SK-N-MC (cell line): ENCODE measurements around the gene CDK4.

ENCODE experiments used
- DNase-seq: peaks from one replicate; pipeline ENCODE4 v3.0.0-alpha.2; 2011; ENCODE audit warnings: low read depth, low spot score
- H3K27ac ChIP-seq: fragments of 200-600 bp; sonication (generic); 2 replicates; pipeline ENCODE4 v1.5.1; 2016; ENCODE audit warnings: mixed run types
- H3K36me3 ChIP-seq: fragments of 200-600 bp; sonication (generic); 2 replicates; pipeline ENCODE4 v1.6.1; 2017; ENCODE audit warnings: antibody characterized with exemption, low read length, mixed read lengths; ENCODE audit not compliant: insufficient read depth
- H3K4me3 ChIP-seq: fragments of 200-600 bp; sonication (generic); 2 replicates; pipeline ENCODE4 v1.5.1; 2016
- H3K9ac ChIP-seq: fragments of 200-600 bp; sonication (generic); 2 replicates; pipeline ENCODE4 v1.8.0; 2017; ENCODE audit warnings: mixed run types, mixed read lengths; ENCODE audit not compliant: insufficient read length
- H3K9me3 ChIP-seq: fragments of 200-600 bp; sonication (generic); 2 replicates; pipeline ENCODE4 v1.6.1; 2017; ENCODE audit warnings: low read depth, mild to moderate bottlenecking, antibody characterized with exemption, low read length, moderate library complexity, mixed read lengths
- EZH2 ChIP-seq: fragments of 200-600 bp; sonication (generic); IDR thresholded peaks from one replicate; pipeline ENCODE4 v1.6.1; 2017; ENCODE audit warnings: antibody characterized with exemption
- FOXP2 ChIP-seq: optimal IDR thresholded peaks from 2 replicates; pipeline ENCODE3; 2011; ENCODE audit warnings: mild to moderate bottlenecking, moderate library complexity; ENCODE audit not compliant: insufficient read depth; ENCODE audit errors: extremely low read length, control extremely low read depth
- POLR2AphosphoS5 ChIP-seq: IDR thresholded peaks from 2 replicates; pipeline ENCODE4 v1.6.1; 2012; ENCODE audit warnings: mild to moderate bottlenecking, low read depth, low read length, borderline replicate concordance

Gene CDK4

GRCh38 chr12:57700317-57700716, 51.8 kb downstream of the CDK4 start:
- DNase-seq, result no peak

GRCh38 chr12:57698414-57698813, 53.7 kb downstream of the CDK4 start:
- Histone ChIP-seq H3K9me3 (no peaks in the 10 kb centered on the region), H3K9ac (no peak overlapping the region), H3K36me3 (peaks cover 12% of the 10 kb centered on the region), H3K27ac (no peak overlapping the region), H3K4me3 (no peak overlapping the region)
- TF ChIP-seq POLR2AphosphoS5 (no peak), EZH2 (no peak), FOXP2 (no peak)
- DNase-seq, result no peak

More at GRCh38 chr12:57700317-57700716, 51.8 kb downstream of the CDK4 start:
- peaks cover 20% of the 10 kb centered on the region for H3K36me3 ChIP-seq
- H3K4me3 ChIP-seq, result no peak overlapping the region
- no peaks in the 10 kb centered on the region for H3K9me3 ChIP-seq
- no peak overlapping the region for H3K9ac ChIP-seq
- no peak overlapping the region for H3K27ac ChIP-seq
- TF ChIP-seq EZH2, result no peak
- TF ChIP-seq FOXP2, result no peak
- no peak for TF ChIP-seq POLR2AphosphoS5
